GM06990 (cell line): ENCODE results near the gene TMEM255B.
"Not testable (repeated sequence)": the region's sequence is repeated elsewhere in the genome, so short reads cannot be mapped to it uniquely, and the experiment has no call there.

ENCODE experiments used
- DNase-seq: peaks from one replicate; pipeline ENCODE4 v3.0.0-alpha.2; 2011; ENCODE audit not compliant: insufficient read length; ENCODE audit errors: extremely low read depth
- H3K27me3 ChIP-seq: replicated peaks from 2 replicates; pipeline ENCODE4 v1.6.0; 2011; ENCODE audit warnings: low read length; ENCODE audit not compliant: control insufficient read depth, insufficient read depth
- H3K36me3 ChIP-seq: 2 replicates; pipeline ENCODE4 v1.5.1; 2011; ENCODE audit warnings: low read length; ENCODE audit not compliant: control insufficient read depth, insufficient read depth
- H3K4me3 ChIP-seq: replicated peaks from 2 replicates; pipeline ENCODE4 v1.5.1; 2011; ENCODE audit warnings: low read depth, mild to moderate bottlenecking, control low read depth, low read length
- TF ChIP-seq, protein P1 (sequence below): IDR thresholded peaks from 2 replicates; pipeline ENCODE4 v1.5.1; 2011; ENCODE audit warnings: low read length, control low read depth, mild to moderate bottlenecking, inconsistent platforms; ENCODE audit not compliant: insufficient read depth, poor library complexity, severe bottlenecking

TMEM255B gene

DNA sequence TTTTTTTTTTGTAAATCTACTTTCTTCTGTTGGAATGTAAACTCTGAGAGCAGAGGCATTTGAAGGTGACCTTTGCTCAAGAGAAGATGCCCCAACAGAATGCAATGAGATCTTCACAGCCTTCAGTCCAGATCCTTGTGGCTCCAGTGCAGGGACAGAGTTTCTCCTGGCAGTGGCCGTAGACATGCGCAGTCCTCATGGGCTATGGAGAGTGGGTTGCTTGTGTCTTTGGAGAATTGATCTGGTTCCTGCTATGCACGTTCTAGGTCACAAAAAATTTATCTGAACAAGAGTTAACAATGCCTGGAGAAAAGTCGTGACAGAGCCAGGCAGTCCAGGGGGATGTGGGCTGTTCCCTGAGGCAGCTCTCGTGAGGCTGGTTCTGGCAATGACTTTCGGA lies 30.1 kb downstream of the TMEM255B start:
- no peak overlapping the region for H3K4me3 ChIP-seq
- TF ChIP-seq, protein P1, sequence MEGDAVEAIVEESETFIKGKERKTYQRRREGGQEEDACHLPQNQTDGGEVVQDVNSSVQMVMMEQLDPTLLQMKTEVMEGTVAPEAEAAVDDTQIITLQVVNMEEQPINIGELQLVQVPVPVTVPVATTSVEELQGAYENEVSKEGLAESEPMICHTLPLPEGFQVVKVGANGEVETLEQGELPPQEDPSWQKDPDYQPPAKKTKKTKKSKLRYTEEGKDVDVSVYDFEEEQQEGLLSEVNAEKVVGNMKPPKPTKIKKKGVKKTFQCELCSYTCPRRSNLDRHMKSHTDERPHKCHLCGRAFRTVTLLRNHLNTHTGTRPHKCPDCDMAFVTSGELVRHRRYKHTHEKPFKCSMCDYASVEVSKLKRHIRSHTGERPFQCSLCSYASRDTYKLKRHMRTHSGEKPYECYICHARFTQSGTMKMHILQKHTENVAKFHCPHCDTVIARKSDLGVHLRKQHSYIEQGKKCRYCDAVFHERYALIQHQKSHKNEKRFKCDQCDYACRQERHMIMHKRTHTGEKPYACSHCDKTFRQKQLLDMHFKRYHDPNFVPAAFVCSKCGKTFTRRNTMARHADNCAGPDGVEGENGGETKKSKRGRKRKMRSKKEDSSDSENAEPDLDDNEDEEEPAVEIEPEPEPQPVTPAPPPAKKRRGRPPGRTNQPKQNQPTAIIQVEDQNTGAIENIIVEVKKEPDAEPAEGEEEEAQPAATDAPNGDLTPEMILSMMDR: no peak
- H3K36me3 ChIP-seq: no peaks in the 10 kb centered on the region
- DNase-seq: no peak
- H3K27me3 ChIP-seq: no peaks in the 10 kb centered on the region; the same call in 1 of the 2 replicates

DNA sequence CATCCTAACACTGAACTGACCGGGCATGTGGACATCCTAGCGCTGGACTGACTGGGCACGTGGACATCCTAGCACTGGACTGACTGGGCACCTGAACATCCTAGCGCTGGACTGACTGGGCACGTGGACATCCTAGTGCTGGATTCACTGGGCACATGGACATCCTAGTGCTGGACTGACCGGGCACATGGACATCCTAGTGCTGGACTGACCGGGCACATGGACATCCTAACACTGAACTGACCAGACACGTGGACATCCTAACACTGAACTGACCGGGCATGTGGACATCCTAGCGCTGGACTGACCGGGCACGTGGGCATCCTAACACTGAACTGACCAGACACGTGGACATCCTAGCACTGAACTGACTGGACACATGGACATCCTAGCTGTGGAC lies 30.9 kb downstream of the TMEM255B start:
- H3K36me3 ChIP-seq, H3K27me3 ChIP-seq, H3K4me3 ChIP-seq, DNase-seq: not testable (repeated sequence)

DNA sequence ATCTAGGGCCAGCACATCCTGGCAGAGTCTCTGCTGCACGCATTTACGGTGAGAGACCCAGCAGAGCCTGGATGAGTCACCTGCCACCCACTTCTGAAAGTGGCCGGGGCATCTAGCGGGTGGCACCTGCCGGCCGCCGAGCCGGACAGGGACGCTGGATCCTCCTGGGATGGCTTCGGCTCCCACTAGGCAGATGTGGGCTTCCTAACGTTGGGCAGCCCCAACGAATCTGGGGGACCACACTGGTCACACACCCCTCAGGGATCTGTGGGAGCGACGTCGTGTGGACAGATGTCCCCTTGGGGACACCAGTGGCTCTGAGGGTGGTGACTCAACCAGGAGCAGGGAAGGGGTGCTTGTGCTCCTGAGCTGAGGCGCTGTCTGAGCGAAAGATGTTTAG lies 32.2 kb downstream of the TMEM255B start:
- TF ChIP-seq, protein P1: no peak
- DNase-seq: no peak
- Histone ChIP-seq H3K27me3 (no peaks in the 10 kb centered on the region; the same call in 1 of the 2 replicates), H3K36me3 (no peaks in the 10 kb centered on the region), H3K4me3 (no peak overlapping the region)

DNA sequence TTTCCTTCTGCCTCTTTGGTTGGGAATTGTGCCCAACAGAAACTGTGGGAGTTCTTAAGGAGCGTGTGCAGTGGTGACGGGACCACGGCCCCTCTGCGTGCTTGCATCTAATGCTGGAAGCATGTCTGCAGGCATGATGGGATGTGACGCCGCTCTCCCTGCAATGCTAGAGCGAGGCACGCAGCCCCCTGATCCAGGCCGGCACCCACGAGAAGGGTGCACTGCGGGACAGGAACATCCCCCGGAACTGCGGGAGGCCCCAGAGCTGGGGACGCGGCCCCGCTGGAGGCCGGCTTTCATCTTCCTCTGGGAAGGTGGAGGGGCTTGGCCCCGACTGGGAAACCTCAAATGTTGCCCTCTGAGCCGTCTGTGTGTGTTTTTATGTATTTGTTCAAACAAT lies 32.7 kb downstream of the TMEM255B start:
- Histone ChIP-seq H3K36me3 (no peaks in the 10 kb centered on the region), H3K27me3 (no peaks in the 10 kb centered on the region; the same call in 1 of the 2 replicates), H3K4me3 (no peak overlapping the region)
- TF ChIP-seq, protein P1: no peak
- DNase-seq: no peak

DNA sequence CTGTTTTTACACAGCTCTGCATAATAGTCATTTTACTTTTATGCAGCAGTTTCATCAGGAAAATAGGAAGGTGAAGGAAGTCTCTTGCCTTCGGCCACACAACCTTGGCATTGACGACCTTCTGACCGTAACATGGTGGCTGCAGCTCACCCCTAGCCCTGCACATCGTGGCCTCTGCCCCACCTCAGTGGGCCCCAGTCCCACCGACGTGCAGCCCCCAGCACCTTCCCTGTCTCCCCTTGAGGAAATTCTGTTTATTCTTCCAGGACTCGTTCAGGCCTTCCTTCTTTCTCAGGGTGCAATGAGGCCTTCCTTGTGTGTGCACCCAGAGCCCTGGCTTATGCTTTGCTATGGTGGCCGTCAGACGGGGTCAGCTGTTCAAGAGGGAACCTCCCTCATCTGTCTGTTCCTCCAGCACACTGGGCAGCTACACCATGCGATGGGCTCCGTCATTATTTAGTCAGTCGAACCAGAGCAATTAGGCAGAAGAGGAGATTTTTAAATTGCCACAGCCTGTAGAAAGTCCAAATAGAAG lies 33.3 kb downstream of the TMEM255B start:
- DNase-seq: no peak
- TF ChIP-seq, protein P1: no peak
- H3K4me3 ChIP-seq: no peak overlapping the region
- H3K27me3 ChIP-seq: no peaks in the 10 kb centered on the region; the same call in 1 of the 2 replicates
- H3K36me3 ChIP-seq: no peaks in the 10 kb centered on the region

DNA sequence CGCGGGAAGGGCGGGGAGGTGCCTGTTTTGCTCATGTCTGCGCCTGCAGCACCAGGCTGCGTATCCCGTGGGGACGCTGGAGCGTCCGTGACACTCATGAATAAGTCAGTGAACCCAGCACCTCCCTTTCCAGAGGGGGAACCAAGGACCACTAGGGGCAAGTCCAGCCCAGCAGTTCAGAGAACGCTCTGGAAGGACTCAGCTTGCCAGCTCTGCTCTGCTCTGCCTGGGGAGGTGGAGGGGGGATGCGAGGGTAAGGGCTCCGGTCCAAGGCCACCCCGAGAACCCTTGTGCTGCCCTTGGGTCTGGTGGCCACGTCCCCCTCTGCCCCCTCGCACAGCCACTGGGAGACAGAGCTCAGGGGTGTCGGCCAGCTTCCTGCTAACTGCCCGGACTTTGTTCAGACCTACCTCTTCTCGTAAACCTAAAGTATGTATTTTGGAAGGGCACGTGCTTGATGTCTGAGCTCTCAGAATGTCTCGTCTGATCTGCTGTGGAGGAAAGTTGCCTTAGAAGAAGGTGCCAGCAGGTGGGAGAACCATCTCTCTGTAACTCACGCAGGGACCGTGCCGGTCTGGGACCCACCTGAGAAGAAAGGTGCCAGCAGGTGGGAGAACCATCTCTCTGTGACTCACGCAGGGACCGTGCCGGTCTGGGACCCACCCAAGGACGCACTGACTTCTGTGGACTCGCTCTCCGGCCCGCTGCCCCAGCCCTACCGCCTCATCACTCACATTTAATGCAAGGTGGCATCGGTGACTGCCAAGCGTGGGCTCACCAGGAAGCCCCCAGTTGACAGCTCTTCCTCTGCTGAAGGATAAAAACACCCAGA lies 34.1 kb downstream of the TMEM255B start:
- Histone ChIP-seq H3K4me3 (no peak overlapping the region), H3K27me3 (no peaks in the 10 kb centered on the region; the same call in 1 of the 2 replicates), H3K36me3 (no peaks in the 10 kb centered on the region)
- DNase-seq: no peak
- TF ChIP-seq, protein P1: no peak
